GM08714 (cell line): Measurements from ENCODE around the gene NETO2.

Experiments used
- H3K4me3 ChIP-seq: fragments of 200-500 bp; sonication (Bioruptor generic); 2 replicates; pipeline ENCODE4 v1.5.1; 2014; ENCODE audit warnings: mild to moderate bottlenecking, low read length, inconsistent platforms
- ZNF274 ChIP-seq: IDR thresholded peaks from 2 replicates; pipeline ENCODE4 v1.6.1; 2012; ENCODE audit warnings: mild to moderate bottlenecking, low read depth, low read length

Gene NETO2

GRCh38 chr16:47035436-47035835 lies 108.3 kb downstream of the NETO2 start:
- TF ChIP-seq ZNF274, result no peak
- H3K4me3 ChIP-seq, result no peak overlapping the region

DNA sequence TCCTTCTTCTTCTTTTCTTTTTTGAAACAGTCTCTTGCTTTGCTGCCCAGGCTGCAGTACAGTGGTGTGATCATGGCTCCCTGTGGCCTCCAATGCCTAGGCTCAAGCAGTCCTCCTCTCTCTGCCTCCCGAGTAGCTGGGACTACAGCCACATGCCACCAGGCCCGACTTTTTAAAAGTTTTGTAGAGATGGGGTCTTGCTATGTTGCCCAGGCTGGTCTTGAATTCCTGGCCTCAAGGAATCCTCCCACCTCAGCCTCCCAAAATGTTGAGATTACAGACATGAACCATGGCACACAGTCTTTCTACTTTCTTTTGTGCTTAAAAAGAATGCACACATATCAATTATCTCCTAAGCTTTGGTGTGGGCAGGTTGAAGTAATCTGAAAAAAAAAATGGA lies 109.3 kb downstream of the NETO2 start:
- TF ChIP-seq ZNF274, result no peak
- no peak overlapping the region for H3K4me3 ChIP-seq

- no peak for TF ChIP-seq ZNF274
- no peak overlapping the region for H3K4me3 ChIP-seq
Measured at GRCh38 chr16:47033176-47033575, 110.6 kb downstream of the NETO2 start.

GRCh38 chr16:47029724-47030123 lies 114.0 kb downstream of the NETO2 start:
- no peak for TF ChIP-seq ZNF274
- H3K4me3 ChIP-seq, result no peak overlapping the region

DNA sequence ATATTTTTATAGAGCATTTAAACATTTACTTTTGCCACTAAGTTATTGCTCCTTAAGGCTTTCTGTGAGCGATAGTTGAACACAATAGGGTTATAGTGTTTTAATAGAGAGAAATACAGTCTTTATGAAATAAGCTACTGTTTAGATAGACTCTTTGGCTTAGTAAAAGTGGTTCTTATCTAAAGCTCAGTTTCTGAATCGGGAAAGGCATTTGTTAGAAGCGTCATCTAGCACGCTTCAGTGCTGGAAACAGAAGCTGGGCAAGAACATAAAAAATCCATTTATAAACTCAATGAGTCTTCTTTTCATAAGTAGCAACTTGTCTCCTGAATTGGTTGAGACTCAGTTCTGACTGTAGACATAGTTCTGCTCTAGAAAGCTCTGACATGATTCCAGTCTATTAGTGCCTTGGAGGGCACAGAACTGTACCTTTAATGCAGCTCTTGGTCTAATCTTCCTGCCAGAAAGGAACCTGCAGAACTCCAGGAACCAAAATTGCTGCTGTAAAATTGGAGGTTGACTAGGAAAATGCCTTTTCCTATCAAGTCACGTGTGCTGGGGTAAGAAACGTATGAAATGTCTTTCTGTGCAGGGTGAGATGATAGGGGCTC lies 114.9 kb downstream of the NETO2 start:
- H3K4me3 ChIP-seq, result no peak overlapping the region
- no peak for TF ChIP-seq ZNF274
